GM12865 (cell line): Measurements from ENCODE around the gene TMX2.

ENCODE experiments used
- DNase-seq: peaks from one replicate; pipeline ENCODE4 v3.0.0; 2010; ENCODE audit warnings: low read depth
- H3K4me3 ChIP-seq: 2 replicates; pipeline ENCODE4 v1.5.1; 2011; ENCODE audit warnings: mild to moderate bottlenecking, low read depth, low read length, control low read depth
- TF ChIP-seq, protein P1 (sequence below): IDR thresholded peaks from 2 replicates; pipeline ENCODE4 v1.5.1; 2011; ENCODE audit warnings: low read length, control low read depth, low read depth, inconsistent platforms; ENCODE audit not compliant: insufficient read depth; ENCODE audit errors: missing control alignments

Gene TMX2

DNA sequence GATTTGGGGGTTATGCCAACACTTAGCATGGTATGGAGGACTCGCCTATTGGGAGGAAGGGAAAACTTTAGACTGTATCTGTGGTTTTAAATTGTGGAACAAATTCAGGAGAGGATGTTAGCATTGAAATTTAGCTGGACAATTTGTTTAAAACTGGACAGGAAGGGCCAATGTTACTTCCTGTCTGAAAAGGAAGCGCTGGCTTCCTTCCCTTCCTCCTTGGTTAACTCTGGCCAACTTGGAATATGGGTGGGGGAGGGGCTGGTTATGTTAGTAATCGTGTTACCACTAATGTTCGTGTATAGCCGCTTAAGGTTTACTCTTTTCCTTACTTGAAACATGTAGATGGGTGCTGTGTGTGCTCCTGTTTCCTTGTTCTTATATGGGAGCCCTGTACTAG is 63.1 kb downstream of the TMX2 start:
- DNase-seq: no peak
- no peak overlapping the region for H3K4me3 ChIP-seq
- TF ChIP-seq, protein P1, sequence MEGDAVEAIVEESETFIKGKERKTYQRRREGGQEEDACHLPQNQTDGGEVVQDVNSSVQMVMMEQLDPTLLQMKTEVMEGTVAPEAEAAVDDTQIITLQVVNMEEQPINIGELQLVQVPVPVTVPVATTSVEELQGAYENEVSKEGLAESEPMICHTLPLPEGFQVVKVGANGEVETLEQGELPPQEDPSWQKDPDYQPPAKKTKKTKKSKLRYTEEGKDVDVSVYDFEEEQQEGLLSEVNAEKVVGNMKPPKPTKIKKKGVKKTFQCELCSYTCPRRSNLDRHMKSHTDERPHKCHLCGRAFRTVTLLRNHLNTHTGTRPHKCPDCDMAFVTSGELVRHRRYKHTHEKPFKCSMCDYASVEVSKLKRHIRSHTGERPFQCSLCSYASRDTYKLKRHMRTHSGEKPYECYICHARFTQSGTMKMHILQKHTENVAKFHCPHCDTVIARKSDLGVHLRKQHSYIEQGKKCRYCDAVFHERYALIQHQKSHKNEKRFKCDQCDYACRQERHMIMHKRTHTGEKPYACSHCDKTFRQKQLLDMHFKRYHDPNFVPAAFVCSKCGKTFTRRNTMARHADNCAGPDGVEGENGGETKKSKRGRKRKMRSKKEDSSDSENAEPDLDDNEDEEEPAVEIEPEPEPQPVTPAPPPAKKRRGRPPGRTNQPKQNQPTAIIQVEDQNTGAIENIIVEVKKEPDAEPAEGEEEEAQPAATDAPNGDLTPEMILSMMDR: no peak

DNA sequence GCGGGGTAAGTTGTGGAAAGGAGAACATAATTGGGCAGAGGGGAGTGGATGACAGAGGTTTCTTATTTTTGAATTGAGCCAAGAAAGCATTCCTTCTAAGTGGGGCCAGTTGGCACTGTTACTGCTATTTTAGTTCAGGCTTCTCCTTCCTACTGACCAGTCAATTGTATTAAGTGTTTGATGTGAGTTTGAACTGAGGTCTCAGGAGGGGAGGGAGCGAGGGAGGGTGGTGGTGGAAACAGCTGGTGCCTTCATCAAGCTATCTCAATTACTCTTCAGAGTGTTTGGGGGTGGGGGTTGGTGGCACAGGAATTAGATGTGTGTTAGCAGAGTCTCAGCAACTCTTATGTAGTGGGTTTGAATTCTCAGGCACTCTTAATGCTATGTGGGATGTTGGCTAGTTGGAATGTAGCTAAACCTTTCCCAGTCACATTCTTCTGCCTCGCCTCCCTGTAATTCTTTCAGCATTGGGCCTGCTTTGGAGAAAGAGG is 63.7 kb downstream of the TMX2 start:
- no peak overlapping the region for H3K4me3 ChIP-seq
- DNase-seq: no peak
- TF ChIP-seq, protein P1: no peak

DNA sequence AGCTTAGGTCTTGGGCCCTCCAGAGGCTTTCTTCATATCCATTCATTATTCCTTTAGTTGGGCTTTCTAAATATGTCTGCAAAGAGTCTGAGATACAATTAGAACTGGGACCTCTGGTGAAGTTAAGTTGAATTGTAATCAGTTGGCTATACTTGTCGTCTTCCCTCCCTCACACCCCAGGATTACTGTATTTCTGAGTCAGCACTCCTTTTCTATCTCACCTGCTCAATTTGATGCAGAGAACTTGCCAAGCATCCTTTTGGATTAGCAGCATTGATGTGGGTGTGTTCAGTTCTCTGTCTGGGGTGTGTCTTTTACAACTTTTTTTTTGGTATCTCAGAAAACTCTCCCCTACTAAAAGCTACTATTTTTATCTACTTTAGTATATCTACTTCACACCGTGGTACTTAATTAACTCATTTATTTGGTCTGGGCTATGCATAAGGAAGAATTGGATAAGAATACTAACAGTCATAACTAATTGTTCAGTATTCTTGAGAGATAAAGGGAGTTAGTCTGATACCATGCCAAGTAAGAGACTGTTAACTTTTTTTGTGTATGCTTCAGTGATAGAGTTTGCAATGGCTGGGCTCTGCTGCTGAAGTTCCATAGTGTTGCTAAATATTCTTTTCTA is 64.3 kb downstream of the TMX2 start:
- DNase-seq: no peak
- H3K4me3 ChIP-seq: no peak overlapping the region
- TF ChIP-seq, protein P1: no peak

DNA sequence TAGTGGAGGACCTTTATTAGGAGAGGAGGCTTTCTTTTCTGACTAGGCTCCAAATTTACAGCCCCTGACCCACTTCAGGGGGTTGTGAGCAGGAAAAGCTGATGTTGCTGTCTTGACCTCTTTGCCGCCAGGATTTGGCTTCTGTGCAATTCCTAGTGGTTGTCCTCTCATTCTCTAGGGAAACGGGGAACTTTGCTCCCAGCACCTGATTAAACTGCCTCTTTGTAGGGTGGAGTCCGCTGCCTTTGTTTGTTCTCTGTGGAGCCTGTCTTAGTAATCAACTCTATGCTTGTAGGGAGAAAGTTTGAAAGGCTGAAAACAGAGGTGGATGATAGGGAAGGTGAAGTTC is 65.5 kb downstream of the TMX2 start:
- TF ChIP-seq, protein P1: no peak
- no peak overlapping the region for H3K4me3 ChIP-seq
- DNase-seq: no peak

DNA sequence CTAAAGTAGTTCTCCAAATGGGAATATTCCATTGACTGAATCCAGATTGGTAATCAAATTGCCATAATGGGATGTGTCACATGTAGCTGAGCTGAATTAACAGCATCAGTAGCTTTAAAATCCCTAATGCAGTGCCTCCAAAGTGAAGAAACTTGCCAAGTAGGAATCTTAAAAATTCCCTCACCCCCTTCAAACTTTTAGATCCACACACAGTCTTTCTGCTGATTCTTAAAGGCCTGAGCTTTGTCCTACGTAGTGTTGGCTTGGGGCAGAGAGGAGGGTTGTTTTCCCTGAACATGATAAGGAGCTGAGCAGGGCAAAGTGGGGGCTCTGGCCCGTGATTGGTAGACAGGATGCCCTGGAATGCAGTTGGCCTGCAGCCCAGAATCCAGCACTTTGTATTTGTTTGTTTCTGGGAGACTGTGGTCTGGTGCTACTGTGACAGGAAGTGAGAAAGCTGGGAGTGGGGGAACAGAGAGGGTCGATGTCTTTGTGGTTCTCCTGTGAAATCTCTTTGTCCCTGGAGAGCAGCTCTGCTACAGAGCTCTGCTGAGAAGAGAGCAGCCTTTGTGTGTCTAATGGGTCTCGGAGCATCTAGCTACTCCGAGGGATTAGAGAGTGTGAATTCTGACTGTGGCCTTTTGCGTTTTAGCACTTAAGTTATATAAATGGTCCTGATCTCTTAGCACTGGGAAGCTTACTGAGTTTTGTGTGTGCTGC is 66.1 kb downstream of the TMX2 start:
- H3K4me3 ChIP-seq: no peak overlapping the region
- TF ChIP-seq, protein P1: no peak
- DNase-seq: no peak

DNA sequence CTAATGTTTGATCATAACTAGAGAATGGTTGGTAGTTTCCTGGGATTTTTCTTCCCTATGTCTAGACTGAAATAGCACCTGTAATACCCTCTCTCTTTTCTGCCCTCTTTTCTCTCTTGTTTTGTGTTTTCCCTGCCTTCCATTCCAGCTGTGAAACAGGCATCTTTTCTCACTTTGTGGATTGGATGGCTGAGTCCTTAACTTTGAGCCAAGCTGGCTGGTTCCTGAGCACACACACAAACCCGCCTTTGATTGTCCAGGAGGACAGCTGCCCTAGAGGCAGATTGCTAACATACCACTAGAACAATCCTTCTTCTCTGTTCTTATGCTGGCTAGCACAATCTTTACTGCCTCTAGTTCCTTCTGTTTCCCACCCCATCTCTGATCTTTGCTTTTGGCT is 66.9 kb downstream of the TMX2 start:
- no peak overlapping the region for H3K4me3 ChIP-seq
- DNase-seq: no peak

More for the DNA sequence above, 66.9 kb downstream of the TMX2 start:
- TF ChIP-seq, protein P1: no peak
